Activated CD4-positive, CD25-positive, alpha-beta regulatory T cell (primary cell): ENCODE data around the gene NAT9.
A peak's percentile ranks its signal among the peaks of the same experiment; 100 is the strongest.

Source experiments
- DNase-seq, 4 experiments: peaks; one replicate each; lab custom pipeline; 2025; lab: John Stamatoyannopoulos, UW

The NAT9 gene

GRCh38 chr17:74779948-74780400 is 3.8 kb upstream of the NAT9 start:
- DNase-seq: peak in 2 of 4 experiments; percentile 11 to 22

GRCh38 chr17:74779501-74779900 is 3.4 kb upstream of the NAT9 start:
- no peak for DNase-seq

- DNase-seq: no peak
These were observed 2.8 kb upstream of the NAT9 start for GRCh38 chr17:74778960-74779359.

GRCh38 chr17:74777901-74778515 is 1.9 kb upstream of the NAT9 start:
- DNase-seq: no peak

GRCh38 chr17:74776990-74777389 is 845 bp upstream of the NAT9 start:
- no peak for DNase-seq

GRCh38 chr17:74775409-74776043 is 619 bp downstream of the NAT9 start:
- no peak for DNase-seq

GRCh38 chr17:74773871-74774286 is 2.3 kb downstream of the NAT9 start:
- no peak for DNase-seq

GRCh38 chr17:74773414-74773813 is 2.7 kb downstream of the NAT9 start:
- no peak for DNase-seq

GRCh38 chr17:74772053-74772452 is 4.1 kb downstream of the NAT9 start:
- no peak for DNase-seq

GRCh38 chr17:74771319-74771914 is 4.7 kb downstream of the NAT9 start:
- no peak for DNase-seq

GRCh38 chr17:74770498-74771318 is 5.4 kb downstream of the NAT9 start:
- peak; percentile 32 to 69 (median 54) for DNase-seq

GRCh38 chr17:74769856-74770497 is 6.2 kb downstream of the NAT9 start:
- DNase-seq: no peak

- DNase-seq: no peak
These were observed 6.8 kb downstream of the NAT9 start for GRCh38 chr17:74769266-74769855.

- no peak for DNase-seq
These were observed 7.4 kb downstream of the NAT9 start for GRCh38 chr17:74768763-74769114.

- DNase-seq: no peak
These were observed 7.9 kb downstream of the NAT9 start for GRCh38 chr17:74768069-74768762.

GRCh38 chr17:74767111-74767516 is 9.0 kb downstream of the NAT9 start:
- no peak for DNase-seq

GRCh38 chr17:74766413-74766812 is 9.7 kb downstream of the NAT9 start:
- no peak for DNase-seq

- no peak for DNase-seq
These were observed 11.3 kb downstream of the NAT9 start for GRCh38 chr17:74764751-74765286.

- no peak for DNase-seq
These were observed 12.4 kb downstream of the NAT9 start for GRCh38 chr17:74763565-74764387.

- DNase-seq: no peak
These were observed 14.2 kb downstream of the NAT9 start for GRCh38 chr17:74761931-74762330.
